Hepatocyte (in vitro differentiated cells): ENCODE data around the gene SLAMF7. TPM values are rescaled to one million over a fixed set of nuclear protein-coding genes. Genes with fewer than 3 reads are reported as not detected.

Experiments used
- DNase-seq: peaks from one replicate; pipeline ENCODE4 v3.0.0-alpha.2; 2016; ENCODE audit warnings: low spot score
- H2AFZ ChIP-seq: fragments of 200-600 bp; sonication (generic); 2 replicates; pipeline ENCODE4 v1.6.0; 2016; ENCODE audit warnings: antibody characterized with exemption, mild to moderate bottlenecking
- H3K27ac ChIP-seq: fragments of 200-600 bp; sonication (generic); 2 replicates; pipeline ENCODE4 v1.5.1; 2016; ENCODE audit warnings: mild to moderate bottlenecking
- H3K27me3 ChIP-seq: fragments of 200-600 bp; sonication (generic); 2 replicates; pipeline ENCODE4 v1.6.1; 2016
- H3K36me3 ChIP-seq: fragments of 200-600 bp; sonication (generic); replicated peaks from 2 replicates; pipeline ENCODE4 v1.5.1; 2016; ENCODE audit warnings: low read depth; ENCODE audit not compliant: insufficient read depth
- H3K4me1 ChIP-seq: fragments of 200-600 bp; sonication (generic); 2 replicates; pipeline ENCODE4 v1.5.1; 2016; ENCODE audit warnings: mild to moderate bottlenecking, moderate library complexity; ENCODE audit not compliant: insufficient read depth
- H3K4me2 ChIP-seq: fragments of 200-600 bp; sonication (generic); 2 replicates; pipeline ENCODE4 v1.6.0; 2016
- H3K4me3 ChIP-seq: fragments of 200-600 bp; sonication (generic); 2 replicates; pipeline ENCODE4 v1.5.1; 2016; ENCODE audit warnings: mild to moderate bottlenecking
- H3K79me2 ChIP-seq: fragments of 200-600 bp; sonication (generic); 2 replicates; pipeline ENCODE4 v1.6.0; 2017; ENCODE audit warnings: mild to moderate bottlenecking
- H3K9me2 ChIP-seq: fragments of 200-600 bp; sonication (generic); replicated peaks from 2 replicates; pipeline ENCODE4 v1.6.0; 2017; ENCODE audit warnings: mild to moderate bottlenecking; ENCODE audit not compliant: insufficient read depth
- H3K9me3 ChIP-seq: fragments of 200-600 bp; sonication (generic); 2 replicates; pipeline ENCODE4 v1.5.1; 2016; ENCODE audit warnings: low read depth, mild to moderate bottlenecking
- H4K20me1 ChIP-seq: fragments of 200-600 bp; sonication (generic); 2 replicates; pipeline ENCODE4 v1.6.0; 2016; ENCODE audit warnings: mild to moderate bottlenecking; ENCODE audit not compliant: insufficient read depth, poor library complexity, severe bottlenecking
- EZH2 ChIP-seq: fragments of 200-600 bp; sonication (generic); IDR thresholded peaks from 2 replicates; pipeline ENCODE4 v1.6.1; 2016; ENCODE audit warnings: antibody characterized with exemption, mild to moderate bottlenecking, borderline replicate concordance
- EZH2phosphoT487 ChIP-seq: fragments of 200-600 bp; sonication (generic); IDR thresholded peaks from one replicate; pipeline ENCODE4 v1.6.1; 2018; ENCODE audit warnings: antibody characterized with exemption, mild to moderate bottlenecking, low read depth, moderate library complexity; ENCODE audit not compliant: unreplicated experiment, severe bottlenecking
- WGBS: methylation state at CpG from one replicate; pipeline ENCODE4 v1.1.6; 2016; ENCODE audit warnings: low lambda C conversion rate; ENCODE audit errors: missing lambda C conversion rate; 5-methylcytosine and 5-hydroxymethylcytosine counted together
- polyA plus RNA-seq: library from polyadenylated mRNA; unstranded; fragments of >200 nt; fragmentation: Nextera tagmentation; extraction: Ambion mirVana; gene quantifications from 2 replicates; pipeline ENCODE4 v1.2.1, GENCODE V29; 2016
- total RNA-seq: library from RNA; depleted of rRNA; stranded (reverse); fragments of >200 nt; gene quantifications from 2 replicates; pipeline ENCODE4 v1.2.3, GENCODE V29; 2014
- TF ChIP-seq, protein P1 (sequence below): fragments of 200-600 bp; sonication (generic); IDR thresholded peaks from 2 replicates; pipeline ENCODE4 v1.5.1; 2016; ENCODE audit warnings: antibody characterized with exemption, mild to moderate bottlenecking; ENCODE audit not compliant: poor library complexity

SLAMF7 gene
- total and polyA plus RNA-seq, 2 experiments from 2014 or later = 0.07 TPM; not detected in 1

DNA sequence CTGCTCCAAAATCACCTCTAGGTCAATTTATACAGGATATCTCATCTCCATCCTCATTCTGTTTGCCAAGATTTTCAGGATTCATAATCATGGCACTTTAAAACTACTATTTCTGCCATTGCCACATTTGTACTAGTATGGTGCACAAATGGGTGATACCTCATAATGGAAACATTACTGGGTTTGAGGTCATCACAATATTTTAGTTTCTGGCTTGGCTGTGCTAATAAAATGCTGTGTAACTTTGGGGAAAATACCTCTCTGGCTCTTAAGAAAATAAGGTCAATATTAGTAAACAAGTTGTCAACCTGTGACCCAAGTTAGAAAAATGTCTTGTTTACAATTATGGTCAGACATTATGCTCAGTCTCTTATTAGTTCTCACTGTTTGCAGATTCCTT is 4.7 kb upstream of the SLAMF7 start:
- no peaks in the 10 kb centered on the region for H4K20me1 ChIP-seq
- no peaks in the 10 kb centered on the region for H3K36me3 ChIP-seq
- H3K9me2 ChIP-seq = no peaks in the 10 kb centered on the region
- H3K79me2 ChIP-seq = no peaks in the 10 kb centered on the region
- H3K27me3 ChIP-seq = no peaks in the 10 kb centered on the region
- TF ChIP-seq, protein P1, sequence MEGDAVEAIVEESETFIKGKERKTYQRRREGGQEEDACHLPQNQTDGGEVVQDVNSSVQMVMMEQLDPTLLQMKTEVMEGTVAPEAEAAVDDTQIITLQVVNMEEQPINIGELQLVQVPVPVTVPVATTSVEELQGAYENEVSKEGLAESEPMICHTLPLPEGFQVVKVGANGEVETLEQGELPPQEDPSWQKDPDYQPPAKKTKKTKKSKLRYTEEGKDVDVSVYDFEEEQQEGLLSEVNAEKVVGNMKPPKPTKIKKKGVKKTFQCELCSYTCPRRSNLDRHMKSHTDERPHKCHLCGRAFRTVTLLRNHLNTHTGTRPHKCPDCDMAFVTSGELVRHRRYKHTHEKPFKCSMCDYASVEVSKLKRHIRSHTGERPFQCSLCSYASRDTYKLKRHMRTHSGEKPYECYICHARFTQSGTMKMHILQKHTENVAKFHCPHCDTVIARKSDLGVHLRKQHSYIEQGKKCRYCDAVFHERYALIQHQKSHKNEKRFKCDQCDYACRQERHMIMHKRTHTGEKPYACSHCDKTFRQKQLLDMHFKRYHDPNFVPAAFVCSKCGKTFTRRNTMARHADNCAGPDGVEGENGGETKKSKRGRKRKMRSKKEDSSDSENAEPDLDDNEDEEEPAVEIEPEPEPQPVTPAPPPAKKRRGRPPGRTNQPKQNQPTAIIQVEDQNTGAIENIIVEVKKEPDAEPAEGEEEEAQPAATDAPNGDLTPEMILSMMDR = no peak
- no peak for TF ChIP-seq EZH2phosphoT487
- TF ChIP-seq EZH2 = no peak
- no peaks in the 10 kb centered on the region for H3K9me3 ChIP-seq
- H3K4me2 ChIP-seq = no peak overlapping the region
- no peak for DNase-seq
- H3K4me1 ChIP-seq = no peaks in the 10 kb centered on the region
- no peak overlapping the region for H3K27ac ChIP-seq
- H2AFZ ChIP-seq = no peak overlapping the region
- H3K4me3 ChIP-seq = no peak overlapping the region

GRCh38 chr1:160738271-160738670 is 776 bp upstream of the SLAMF7 start:
- no peak overlapping the region for H2AFZ ChIP-seq
- no peak for DNase-seq
- no peak overlapping the region for H3K4me2 ChIP-seq
- H3K27me3 ChIP-seq = no peaks in the 10 kb centered on the region
- H4K20me1 ChIP-seq = no peaks in the 10 kb centered on the region
- no peaks in the 10 kb centered on the region for H3K9me3 ChIP-seq
- H3K36me3 ChIP-seq = no peaks in the 10 kb centered on the region
- no peaks in the 10 kb centered on the region for H3K4me1 ChIP-seq
- no peak overlapping the region for H3K27ac ChIP-seq
- no peak for TF ChIP-seq EZH2phosphoT487
- no peak for TF ChIP-seq EZH2
- TF ChIP-seq, protein P1 = no peak
- H3K79me2 ChIP-seq = no peaks in the 10 kb centered on the region
- no peaks in the 10 kb centered on the region for H3K9me2 ChIP-seq
- no peak overlapping the region for H3K4me3 ChIP-seq
- 100% methylated on average over 2 of the region's 2 CpGs for WGBS

- no peaks in the 10 kb centered on the region for H3K4me1 ChIP-seq
- H3K4me3 ChIP-seq = no peak overlapping the region
- H4K20me1 ChIP-seq = no peaks in the 10 kb centered on the region
- H3K27ac ChIP-seq = no peak overlapping the region
- H2AFZ ChIP-seq = no peak overlapping the region
- no peaks in the 10 kb centered on the region for H3K27me3 ChIP-seq
- H3K9me2 ChIP-seq = no peaks in the 10 kb centered on the region
- H3K9me3 ChIP-seq = no peaks in the 10 kb centered on the region
- TF ChIP-seq, protein P1 = no peak
- TF ChIP-seq EZH2 (no peak), EZH2phosphoT487 (no peak)
- whole genome bisulfite sequencing = 92% methylated on average over 5 of the region's 5 CpGs
- H3K4me2 ChIP-seq = no peak overlapping the region
- DNase-seq = no peak
- no peaks in the 10 kb centered on the region for H3K36me3 ChIP-seq
- H3K79me2 ChIP-seq = no peaks in the 10 kb centered on the region
These were observed 1.2 kb downstream of the SLAMF7 start for GRCh38 chr1:160740133-160740688.

DNA sequence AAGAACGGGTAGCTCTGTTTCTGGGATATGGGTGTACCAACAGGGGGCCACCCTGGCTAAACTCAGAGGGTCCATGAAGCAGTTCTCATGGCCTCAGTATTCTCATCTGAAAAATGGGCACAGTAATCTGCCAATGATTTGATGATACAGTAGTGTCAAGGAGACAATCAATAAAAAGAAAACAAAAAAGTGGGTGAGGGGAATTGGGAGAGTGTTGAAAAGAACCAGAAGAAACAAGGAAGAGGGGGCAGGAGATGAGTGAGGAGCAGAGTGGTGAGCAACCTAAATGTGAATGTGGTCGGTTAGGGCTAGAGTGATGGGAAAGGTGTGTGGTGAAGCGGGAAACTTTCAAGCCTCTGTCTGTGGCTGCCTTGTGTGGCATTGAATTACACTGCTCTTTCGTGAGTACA is 2.0 kb downstream of the SLAMF7 start:
- Histone ChIP-seq H3K4me3 (no peak overlapping the region), H3K4me2 (no peak overlapping the region), H2AFZ (no peak overlapping the region), H4K20me1 (no peaks in the 10 kb centered on the region), H3K36me3 (no peaks in the 10 kb centered on the region), H3K27ac (no peak overlapping the region), H3K9me2 (no peaks in the 10 kb centered on the region), H3K79me2 (no peaks in the 10 kb centered on the region), H3K27me3 (no peaks in the 10 kb centered on the region), H3K9me3 (no peaks in the 10 kb centered on the region), H3K4me1 (no peaks in the 10 kb centered on the region)
- TF ChIP-seq, protein P1 = no peak
- TF ChIP-seq EZH2phosphoT487 = no peak
- no peak for TF ChIP-seq EZH2
- no peak for DNase-seq
- WGBS = 95% methylated on average over 4 of the region's 4 CpGs
